NCI-H146 treated with DMSO at 0.1 percent for 48 hours (cell line): ENCODE data around the gene PTEN.
"Not testable (repeated sequence)": the region's sequence is repeated elsewhere in the genome, so short reads cannot be mapped to it uniquely, and the experiment has no call there.

Experiments
- DNase-seq: peaks from one replicate; lab custom pipeline; 2025; ENCODE audit not compliant: unreplicated experiment; lab: John Stamatoyannopoulos, UW

The PTEN gene

DNA sequence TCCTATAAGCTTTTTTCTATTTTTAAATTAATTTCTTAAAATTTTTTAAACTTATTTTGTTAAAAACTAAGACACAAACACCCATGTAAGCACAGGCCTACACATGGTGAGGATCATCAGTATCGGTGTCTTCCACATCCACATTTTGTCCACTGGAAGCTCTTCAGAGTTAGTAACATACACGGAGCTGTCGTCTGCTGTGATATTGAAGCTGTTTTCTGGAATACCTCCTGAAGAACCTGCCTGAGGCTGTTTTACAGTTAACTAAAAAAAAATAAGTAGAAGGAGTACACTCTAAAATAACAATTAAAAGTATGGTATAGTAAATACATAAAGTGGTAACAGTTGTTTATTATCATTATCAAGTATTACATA lies 17.8 kb upstream of the PTEN start:
- DNase-seq, result no peak

DNA sequence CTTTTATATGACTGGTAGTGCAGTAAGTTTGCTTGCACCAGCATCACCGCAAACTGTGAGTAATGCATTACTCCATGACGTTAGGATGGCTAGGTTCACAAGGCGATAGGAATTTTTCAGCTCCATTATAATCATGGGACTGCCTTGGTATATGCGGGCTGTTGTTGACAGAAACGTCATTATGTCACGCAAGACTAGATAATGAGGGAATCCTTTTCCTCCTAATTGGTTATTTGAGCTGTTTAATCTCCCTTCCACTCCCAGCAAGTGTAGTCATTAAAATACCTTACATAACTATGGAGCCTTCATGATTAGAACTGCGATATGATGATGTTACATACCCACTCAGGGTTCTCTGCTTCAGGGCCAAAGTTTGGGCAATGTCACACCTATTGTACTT lies 17.4 kb upstream of the PTEN start:
- peak; percentile 11 for DNase-seq

DNA sequence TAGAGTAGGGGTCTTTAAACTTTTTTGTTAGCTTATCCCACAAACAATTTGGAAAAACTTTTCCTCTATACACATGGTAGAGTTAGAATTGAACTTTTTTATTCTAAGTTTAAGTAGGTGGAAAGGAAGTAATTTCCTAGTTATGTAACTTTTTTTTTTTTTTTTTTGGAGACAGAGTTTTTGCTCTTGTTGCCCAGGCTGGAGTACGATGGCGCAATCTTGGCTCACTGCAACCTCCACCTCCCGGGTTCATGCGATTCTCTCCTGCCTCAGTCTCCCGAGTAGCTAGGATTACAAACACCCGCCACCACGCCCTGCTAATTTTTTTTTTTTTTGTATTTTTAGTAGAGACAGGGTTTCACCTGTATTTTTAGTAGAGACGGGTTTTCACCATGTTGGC lies 16.7 kb upstream of the PTEN start:
- DNase-seq, result not testable (repeated sequence)

DNA sequence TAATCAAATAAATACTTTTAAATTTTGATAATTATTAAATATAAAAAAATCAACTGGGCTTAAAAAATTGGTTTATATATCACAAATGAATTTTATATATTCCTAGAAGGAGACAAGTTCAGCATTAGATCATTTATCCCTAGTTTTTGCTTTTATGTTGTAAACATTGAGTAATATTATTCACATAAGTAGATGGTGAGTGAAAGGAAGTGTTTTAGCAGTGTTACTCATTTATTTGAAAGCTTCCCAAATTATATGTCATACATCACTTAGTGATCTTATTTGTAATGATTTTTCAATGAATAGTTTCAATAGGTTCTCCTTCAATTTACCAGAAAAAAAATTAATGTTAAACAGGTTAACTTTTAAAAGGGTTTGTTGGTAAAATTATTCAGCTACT lies 15.9 kb upstream of the PTEN start:
- no peak for DNase-seq

DNA sequence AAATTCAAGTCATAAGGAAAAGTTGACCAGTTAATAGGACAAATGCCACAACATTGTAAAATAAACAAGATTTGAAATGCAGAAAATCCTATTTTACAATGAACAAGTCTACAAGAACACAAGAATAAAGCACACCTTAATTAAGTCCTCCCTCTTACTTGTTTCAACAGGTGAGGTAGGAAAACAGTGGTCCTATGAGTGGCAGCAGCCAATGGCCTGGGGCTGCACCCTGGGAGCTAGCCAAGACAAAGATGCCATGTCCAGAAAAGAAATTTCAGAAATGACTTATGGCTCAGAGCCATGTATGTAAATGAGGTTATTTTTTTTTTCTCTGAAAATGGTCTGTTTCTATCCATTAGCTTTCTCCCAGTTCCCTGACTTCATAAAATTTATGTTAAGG lies 14.4 kb upstream of the PTEN start:
- DNase-seq, result no peak

DNA sequence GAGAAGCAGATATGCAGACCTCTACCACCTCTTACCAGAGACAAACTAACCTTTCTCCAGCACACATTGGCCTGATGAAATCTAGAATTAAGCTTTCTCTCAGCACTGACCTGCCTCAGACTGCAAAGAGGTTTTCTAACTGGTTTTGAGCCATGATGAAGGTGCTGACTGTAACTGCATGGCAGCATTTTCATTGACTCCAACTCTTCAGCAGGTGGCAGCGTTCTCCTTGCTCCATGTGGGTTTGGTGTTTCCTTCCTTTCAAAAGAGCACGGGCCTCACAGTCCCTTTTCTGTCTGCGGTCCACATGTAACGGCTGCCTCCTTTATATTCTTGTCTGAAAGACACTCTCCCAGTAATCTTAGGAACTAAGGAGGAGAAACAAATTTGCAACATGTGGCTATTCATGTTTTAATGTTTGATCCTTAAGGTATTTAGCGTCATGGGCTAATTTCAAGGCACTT lies 12.7 kb upstream of the PTEN start:
- peak; percentile 44 for DNase-seq

DNA sequence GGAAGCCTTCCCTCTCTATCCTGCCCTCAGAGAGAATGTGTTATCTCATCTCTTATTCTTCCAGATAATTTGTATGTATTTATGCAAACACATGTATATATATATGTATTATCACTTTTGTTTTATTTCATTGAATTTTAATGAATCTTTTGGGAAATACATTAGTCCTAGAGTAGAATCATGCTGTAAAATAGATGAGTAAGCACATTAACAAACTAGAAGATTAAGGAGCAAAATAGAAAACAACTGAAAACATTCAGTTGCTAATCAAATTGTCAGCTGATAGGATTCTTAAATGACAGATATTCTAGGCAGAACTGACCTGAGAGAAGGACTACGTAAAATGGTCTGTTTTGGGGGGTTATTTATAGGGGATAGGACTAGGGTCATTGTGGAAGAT lies 11.3 kb upstream of the PTEN start:
- DNase-seq, result no peak

DNA sequence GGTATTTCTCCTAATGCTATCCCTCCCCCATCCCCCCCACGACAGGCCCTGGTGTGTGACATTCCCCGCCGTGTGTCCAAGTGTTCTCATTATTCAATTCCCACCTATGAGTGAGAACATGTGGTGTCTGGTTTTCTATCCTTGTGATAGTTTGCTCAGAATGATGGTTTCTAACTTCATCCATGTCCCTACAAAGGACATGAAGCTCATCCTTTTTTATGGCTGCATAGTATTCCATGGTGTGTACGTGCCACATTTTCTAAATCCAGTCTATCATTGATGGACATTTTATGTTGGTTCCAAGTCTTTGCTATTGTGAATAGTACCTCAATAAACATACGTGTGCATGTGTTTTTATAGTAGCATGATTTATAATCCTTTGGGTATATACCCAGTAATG lies 8.2 kb upstream of the PTEN start:
- DNase-seq, result not testable (repeated sequence)

DNA sequence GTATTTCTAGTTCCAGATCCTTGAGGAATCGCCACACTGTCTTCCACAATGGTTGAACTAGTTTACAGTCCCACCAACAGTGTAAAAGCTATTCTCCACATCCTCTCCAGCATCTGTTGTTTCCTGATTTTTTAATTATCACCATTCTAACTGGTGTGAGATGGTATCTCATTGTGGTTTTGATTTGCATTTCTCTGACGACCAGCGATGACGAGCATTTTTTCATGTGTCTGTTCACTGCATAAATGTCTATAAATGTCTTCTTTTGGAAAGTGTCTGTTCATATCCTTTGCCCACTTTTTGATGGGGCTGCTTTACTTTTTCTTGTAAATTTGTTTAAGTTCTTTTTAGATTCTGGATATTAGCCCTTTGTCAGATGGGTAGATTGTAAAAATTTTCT lies 7.8 kb upstream of the PTEN start:
- not testable (repeated sequence) for DNase-seq

DNA sequence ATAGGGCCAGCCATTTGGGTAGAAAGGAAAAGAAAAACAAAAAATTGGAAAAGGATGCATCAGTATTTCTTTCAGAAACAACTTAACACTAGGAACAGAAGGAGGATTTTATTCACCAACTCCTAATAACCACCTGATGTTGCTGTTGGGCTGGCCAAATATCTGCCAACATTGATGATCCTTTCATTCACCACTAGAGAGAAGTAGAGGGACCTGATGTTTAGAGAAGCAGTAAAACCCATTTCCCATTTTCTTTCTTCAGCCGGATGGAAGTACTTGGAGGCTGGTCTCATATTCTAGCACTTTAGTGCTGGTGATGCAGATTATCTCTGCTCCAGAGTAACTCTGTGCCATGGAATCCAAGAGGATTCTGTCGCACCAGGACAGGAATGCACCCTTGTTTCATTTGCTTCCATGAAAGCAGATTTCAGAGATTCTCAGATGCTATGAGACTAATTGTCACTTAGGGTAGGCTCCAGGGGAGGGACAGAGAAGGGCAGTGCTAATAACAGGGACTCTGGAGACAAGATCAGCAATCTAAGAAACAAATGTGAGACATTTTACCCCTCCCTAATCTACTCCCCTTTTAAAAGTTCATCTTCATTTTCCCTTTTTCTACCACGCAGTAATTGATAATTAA lies 3.1 kb upstream of the PTEN start:
- peak; percentile 36 for DNase-seq

DNA sequence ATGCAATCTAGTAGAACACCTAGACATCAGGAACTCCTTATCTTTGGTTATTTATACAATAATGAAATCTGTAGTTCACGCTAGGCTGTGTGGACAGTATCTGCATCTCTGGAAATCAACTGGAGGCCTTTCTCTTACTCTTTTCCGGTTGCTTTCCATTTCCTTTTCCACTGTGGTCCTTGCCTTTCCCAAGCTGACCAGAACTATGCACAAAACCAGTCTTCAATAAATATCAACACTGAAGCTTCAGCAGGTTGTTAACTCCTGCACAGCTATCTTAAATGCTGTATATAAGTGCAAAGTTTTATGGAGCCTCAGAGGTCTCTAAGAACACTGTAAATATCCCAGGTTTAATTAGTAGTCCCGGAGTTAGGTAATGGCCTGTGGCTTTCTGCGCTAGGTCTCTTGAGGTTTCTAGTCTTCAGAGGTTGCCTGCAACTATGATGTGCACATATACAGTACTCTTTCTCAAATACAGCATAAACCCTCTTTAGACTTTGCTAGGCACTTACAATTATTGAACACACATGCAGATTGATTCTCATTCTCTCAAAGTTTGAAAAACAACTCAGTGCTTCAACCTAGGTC lies 2.5 kb upstream of the PTEN start:
- no peak for DNase-seq

DNA sequence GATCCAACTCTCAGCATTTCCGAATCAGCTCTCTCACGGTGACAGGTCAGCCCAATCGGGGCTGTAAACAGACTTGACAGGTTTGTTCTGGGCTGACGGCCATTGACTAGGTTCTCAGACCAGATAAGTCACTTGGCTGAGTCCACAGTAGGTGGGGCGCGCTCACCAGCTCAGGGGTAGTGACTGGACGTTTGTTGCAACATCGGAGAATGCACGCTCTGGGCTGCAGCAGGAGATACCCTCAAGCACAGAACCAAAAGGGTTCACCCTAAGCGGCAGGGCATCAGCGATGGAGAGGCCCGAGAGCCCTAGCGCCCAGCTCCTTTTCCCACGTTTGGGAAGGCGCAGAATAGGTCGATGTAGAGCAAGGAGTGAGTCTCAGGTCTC lies 1.9 kb upstream of the PTEN start:
- DNase-seq, result no peak

DNA sequence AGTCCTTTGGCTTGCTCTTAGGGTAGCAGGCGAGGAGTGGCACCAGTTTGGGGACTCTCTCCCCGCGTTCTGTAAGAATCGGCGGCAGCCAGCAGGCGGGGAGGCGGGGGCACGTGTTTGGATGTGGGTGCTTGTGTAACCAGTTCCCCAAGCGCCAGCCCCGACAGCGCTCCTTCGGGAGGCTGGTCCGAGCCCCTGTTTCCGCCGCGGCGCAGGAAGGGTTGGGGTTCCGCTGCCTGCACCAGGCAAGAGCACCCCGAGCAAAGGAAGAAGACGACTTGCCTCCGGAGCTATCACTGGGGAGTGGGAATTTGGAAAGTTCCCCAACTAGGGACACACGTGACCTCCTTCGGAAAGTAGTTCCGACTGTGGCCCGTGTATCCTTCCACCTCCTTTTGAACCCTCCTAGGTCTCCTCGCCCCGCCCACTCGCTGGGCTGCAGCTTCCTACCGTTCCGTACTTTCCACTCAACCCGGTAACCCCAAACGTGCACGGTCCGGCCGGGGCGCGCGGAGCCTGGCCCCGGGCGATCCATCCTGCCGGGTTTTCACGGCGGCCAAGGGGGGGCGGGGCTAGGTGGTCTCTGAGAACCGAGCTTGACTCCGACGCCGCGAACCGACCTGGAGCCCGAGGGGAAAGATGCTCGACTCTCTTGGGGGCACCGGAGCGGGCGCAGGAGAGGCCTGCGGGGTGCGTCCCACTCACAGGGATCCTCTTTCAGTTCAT lies 1.3 kb upstream of the PTEN start:
- peak; percentile 84 for DNase-seq

DNA sequence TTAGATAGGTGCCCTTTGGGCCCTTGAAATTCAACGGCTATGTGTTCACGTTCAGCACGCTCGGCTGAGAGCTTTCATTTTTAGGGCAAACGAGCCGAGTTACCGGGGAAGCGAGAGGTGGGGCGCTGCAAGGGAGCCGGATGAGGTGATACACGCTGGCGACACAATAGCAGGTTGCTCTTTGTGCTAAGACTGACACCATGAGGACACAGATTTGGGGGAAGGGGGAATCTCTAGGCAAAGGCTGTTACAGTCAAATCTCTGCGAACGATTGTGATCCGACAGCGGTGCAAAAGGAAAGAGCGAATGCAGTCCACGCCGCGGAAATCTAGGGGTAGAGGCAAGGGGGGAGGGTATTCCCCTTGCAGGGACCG lies 759 bp upstream of the PTEN start:
- DNase-seq, result no peak

DNA sequence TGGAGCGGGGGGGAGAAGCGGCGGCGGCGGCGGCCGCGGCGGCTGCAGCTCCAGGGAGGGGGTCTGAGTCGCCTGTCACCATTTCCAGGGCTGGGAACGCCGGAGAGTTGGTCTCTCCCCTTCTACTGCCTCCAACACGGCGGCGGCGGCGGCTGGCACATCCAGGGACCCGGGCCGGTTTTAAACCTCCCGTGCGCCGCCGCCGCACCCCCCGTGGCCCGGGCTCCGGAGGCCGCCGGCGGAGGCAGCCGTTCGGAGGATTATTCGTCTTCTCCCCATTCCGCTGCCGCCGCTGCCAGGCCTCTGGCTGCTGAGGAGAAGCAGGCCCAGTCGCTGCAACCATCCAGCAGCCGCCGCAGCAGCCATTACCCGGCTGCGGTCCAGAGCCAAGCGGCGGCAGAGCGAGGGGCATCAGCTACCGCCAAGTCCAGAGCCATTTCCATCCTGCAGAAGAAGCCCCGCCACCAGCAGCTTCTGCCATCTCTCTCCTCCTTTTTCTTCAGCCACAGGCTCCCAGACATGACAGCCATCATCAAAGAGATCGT lies 598 bp downstream of the PTEN start:
- DNase-seq, result not testable (repeated sequence)

DNA sequence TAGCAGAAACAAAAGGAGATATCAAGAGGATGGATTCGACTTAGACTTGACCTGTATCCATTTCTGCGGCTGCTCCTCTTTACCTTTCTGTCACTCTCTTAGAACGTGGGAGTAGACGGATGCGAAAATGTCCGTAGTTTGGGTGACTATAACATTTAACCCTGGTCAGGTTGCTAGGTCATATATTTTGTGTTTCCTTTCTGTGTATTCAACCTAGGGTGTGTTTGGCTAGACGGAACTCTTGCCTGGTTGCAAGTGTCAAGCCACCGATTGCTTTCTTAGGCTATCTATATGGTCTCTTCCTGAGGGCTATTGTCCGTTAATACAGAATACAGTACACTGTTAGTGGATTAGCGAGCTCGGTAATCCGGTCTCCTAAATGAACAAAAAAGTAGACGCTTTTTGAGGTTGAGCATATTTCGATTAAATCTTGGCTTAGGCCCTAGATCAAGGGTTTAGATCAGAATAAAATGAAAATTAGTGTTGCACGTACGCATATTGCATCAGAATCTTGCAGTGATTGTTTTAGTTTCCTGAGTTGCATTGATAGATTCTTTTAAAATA lies 1.2 kb downstream of the PTEN start:
- peak; percentile 44 for DNase-seq

DNA sequence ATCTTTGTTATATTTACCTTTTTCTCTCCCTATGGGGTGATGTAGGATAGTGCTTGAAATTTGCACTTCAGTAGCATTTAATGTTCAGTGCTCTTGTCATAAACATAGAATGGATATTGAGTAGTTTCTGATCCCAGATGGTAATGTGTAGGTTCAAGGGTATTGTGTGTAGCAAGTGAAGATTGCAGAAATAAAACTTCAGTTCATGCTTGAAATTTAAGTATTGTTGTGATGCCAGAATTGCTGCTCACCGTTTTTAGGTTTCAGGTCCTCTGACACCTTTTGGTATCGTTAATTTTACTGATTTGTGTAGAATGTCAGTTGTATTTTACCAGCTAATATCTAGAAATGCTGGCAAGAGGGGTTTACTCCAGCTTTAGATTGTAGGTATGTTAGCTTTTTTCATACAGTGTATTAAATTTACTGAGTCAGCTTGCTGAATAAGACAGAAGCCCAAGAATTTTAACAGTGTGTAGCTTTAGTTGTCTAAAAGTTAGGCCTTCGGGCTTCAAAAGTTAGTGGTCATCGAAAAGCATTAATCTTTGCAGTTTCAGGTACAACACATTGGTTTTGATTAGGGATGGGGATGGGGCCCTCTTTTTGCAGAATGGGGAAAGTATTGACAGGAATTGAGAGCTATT lies 1.9 kb downstream of the PTEN start:
- no peak for DNase-seq

DNA sequence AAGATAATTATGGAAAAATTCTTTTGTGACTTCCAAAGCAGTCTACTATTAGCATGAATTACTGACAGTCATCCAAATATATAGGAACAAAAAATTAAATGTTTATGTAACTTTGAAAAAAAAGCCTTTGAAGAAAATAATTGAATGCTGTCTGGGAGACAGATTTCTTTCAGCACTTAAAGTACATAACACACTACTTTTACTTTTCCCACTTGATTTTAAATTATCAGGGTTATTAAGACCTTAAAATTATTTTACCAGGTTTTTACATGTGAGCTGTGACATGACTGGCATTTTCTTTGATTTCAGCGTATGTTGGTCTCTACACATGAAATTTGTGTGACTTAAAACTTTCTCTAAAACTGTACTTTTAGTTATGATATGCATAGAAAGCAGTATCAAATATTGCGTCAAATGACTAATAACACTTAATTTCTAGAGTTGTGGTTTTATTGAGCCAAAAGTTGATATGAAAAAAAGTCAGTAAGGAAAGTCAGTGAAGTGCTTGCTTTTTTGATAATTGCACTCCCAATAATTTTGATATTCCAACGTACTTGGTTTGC lies 3.1 kb downstream of the PTEN start:
- no peak for DNase-seq

DNA sequence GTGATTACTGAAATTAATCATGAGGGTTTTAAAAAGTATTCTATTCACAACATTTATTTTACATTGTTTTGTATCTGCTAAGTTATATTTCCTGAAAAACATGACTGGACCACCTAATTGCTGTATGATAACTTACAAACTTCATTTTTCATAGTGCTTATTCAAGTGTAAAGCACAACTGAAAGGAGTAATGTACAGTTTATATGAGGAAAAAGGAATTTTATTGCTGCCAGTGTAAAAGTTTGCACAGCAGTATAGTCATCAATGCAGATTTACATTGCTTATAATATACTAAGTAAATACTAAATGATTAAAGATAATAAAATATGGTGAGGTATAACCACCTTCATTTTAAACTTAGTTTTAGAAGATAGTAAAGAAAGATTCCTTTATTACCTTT lies 4.0 kb downstream of the PTEN start:
- DNase-seq, result no peak

DNA sequence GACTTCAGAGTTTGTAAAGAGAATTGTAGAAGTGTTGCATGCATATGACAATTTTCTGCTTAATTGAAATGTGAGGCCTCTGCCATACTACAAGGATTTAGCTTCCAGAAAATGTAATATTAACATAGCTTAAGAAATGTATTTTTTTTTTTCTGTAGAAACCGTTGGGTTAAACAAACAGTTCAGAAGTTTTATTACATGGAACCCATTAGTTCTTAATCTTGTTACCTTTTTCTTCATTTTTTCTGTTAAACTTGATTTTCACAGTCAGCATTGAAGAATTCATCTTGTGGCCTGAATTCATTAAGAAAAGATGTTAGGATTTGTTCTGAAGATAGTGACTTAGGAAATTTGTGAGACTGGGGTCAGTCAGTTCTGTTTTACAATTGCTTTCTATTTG lies 4.9 kb downstream of the PTEN start:
- DNase-seq, result no peak

DNA sequence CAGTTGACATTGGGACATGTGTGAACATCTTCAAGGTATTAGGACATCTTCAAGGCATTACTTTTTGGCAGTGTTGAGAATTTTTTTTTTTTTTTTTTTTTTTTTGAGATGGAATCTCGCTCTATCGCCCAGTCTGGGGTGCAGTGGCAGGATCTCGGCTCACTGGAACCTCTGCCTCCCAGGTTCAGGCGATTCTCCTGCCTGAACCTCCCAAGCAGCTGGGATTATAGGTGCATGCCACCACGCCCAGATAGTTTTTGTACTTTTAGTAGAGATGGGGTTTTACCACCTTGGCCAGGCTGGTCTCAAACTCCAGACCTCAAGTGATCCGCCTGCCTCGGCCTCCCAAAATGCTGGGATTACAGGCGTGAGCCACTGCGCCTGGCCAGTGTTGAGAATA lies 5.7 kb downstream of the PTEN start:
- DNase-seq, result not testable (repeated sequence)
